GM21423 (cell line): ENCODE measurements around the gene FAM110A.
"Not testable (repeated sequence)": the region's sequence is repeated elsewhere in the genome, so short reads cannot be mapped to it uniquely, and the experiment has no call there.

ENCODE experiments used
- ATAC-seq: cut with Tn5 transposase; IDR thresholded peaks from one replicate; pipeline ENCODE4 v1.9.1; 2021; ENCODE audit warnings: mild to moderate bottlenecking, moderate library complexity; ENCODE audit not compliant: unreplicated experiment

Gene FAM110A

DNA sequence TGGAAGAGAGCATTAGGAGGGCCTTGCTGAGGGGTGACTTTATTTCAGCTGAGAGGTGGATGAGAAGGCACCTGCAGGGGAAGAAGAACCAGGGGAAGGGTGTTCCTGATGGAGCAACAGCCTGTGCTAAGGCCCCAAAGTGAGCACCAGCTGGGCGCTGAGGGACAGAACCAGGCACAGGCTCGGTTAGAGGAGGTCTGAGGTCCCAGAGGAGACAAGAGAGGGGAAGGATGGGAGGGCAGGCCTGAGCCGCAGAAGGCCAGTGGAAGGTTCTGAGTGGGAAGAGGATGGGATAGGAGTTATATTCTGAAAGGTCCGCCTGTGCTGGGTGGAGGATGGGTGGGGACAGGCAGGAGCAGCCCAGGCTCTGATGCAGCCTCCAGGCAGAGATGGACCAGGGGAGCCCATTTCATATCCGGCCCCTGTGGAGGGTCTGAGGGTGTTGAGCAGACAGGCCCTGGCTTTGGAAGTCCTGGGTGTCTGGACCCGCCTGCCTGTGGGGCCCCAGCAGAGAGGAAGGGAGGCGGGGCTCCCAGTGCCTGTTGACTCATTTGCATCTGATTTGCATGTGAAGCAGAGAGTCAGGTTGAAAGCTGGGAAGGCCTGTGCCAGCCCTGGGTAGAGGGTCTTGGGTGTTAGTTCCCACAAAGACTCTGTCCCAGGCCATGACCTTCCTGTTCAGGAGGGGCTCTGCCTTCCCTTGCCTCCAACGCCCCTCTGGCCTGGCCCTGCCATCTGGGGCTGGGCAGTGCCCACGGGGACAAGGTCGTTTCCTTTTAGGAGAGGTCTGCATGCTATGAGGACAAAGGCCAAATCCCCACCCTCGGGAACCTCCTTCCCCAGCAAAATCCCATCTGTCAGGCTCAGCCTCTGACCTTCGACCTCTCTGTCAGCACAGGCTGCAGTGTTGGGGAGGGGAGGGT, 10.6 kb upstream of the FAM110A start:
- ATAC-seq = no peak

DNA sequence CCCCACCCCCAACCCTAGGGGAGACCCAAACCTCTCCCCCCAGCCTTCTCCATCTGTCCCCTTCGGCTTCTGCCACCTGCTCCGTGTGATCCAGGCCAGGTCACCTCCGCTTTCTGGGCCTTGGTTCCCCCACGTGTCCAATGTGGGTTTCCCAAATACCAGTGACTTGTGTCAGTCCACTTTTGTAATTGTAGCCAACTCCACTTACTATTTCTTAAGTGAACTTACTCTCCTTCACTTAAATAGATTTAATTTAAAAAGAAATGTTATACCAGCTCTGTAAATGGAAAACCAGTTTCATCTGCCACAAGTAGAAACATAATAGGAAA, 10.0 kb upstream of the FAM110A start:
- no peak for ATAC-seq

DNA sequence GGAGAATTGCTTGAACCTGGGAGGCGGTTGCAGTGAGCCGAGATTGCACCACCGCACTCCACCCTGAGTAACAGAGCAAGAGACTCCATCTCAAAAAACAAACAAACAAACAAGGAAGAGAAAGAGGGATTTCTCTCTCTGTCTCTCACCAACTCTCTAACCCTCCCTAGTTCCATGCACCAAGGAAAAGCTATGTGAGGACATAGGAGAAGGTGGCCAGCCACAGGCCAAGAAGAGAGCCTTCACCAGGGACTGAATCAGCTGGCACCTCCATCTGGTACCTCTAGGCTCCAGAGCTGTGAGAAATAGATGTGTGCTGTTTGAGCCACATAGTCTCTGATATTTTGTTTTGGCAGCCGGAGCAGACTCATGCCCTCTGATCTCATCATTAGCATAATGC, 9.0 kb upstream of the FAM110A start:
- no peak for ATAC-seq

DNA sequence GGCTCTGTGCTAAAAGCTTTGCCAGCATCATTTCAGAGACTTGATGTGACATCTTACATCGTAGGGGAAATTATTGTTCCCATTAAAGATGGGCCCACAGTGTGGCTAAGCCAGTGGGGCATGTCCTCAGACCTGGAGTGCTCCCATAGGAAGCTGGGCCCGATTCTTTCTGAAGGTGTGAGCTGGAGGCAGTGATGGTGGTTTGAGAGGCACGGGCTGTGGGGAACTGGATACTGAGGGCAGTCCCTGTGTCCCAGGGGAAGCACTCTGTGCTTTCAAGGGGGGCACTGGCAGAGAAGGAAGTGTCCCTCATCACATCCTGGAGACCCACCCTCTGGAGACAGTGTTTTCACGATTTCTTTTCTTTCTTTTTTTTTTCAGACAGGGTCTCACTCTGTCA, 8.6 kb upstream of the FAM110A start:
- ATAC-seq = no peak

DNA sequence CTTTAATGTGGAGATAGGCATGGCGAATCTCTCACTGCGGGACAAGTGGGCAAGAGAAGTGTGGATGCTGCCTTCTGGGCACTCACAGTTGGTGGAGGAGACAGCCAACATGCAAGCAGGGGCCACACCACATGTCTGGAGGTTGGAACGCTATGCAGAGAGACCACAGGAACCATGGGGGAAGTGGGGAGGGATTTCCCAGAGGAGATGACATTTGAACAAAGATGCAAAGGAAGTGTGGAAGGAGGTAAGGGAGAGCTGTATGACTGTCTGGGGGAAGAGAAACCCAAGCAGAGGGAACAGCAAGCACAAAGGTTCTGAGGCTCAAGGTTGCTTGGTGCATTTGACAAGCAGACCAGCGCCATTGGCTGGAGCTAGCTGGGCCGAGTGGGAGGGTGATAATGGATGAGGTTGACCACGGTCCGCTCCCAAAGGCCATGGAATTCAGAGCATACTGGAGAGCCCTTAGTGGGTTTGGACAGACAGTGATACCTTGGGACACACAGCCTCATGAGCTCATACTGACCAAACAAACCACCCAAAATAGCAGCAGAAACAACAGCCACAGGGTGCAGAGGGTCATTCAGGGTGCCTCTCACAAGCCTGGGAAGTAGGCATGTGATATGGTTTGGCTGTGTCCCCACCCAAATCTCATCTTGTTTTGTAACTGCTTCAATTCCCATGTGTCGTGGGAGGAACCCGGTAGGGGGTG, 7.6 kb upstream of the FAM110A start:
- no peak for ATAC-seq

DNA sequence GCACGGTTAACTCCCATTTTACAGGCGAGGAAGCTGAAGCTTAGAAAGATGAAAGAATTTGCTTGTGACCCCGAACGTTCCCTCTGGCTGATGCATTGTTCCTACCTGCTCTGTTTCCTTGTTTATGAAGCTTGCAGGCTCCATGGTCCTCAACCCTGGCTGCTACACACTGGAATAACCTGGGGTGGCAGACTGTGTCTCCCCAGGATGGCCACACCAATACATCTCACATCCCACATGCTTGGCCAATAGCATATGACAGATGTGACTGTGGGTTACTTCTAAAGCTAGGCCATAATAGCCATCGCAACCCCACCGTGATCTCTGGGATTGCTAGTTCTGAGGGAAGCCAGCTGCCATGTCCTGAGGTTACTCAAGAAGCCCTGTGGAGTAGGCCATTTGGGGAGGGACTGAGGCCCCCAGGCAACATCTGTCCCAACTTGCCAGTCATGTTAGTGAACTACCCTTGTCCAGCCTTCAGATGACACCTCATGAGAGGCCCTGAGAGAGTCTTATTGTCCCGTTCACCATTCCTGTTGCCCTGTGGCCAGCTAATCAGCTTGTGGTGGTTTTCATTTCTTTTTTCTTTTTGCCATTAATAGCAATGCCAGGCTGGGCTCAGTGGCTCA, 6.7 kb upstream of the FAM110A start:
- no peak for ATAC-seq

DNA sequence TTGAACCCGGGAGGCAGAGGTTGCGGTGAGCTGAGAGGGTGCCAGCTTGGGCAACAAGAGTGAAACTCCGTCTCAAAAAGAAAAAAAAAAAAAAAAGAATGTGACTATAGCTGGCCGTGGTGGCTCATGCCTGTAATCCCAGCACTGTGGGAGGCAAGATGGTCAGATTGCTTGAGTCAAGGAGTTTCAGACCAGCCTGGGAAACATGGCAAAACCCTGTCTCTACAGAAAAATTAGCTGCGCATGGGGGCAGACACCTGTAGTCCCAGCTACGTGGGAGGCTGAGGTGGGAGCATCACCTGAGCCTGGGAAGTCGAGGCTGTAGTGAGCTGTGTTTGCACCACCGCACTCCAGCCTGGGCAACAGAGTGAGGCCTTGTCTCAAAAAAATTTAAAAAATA, 5.5 kb upstream of the FAM110A start:
- not testable (repeated sequence) for ATAC-seq

DNA sequence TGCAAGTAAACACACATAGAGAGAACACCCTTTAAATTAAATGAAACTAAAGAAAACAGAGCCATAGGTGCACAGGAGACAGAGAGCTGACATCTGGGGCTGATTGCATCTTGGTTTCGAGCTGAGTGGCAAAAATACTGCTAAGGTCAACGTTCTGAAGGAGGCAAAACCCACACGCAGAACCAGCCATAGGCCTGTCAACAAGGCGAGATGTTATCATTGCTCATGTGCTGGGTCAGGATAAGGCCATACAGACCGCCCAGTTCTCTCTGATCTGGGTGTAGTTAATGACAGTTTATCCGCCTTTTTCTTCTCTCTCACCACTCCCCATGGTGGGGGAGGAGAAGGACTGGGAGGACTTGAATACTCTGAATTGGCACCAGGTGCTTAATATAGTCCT, 4.5 kb upstream of the FAM110A start:
- ATAC-seq = no peak

DNA sequence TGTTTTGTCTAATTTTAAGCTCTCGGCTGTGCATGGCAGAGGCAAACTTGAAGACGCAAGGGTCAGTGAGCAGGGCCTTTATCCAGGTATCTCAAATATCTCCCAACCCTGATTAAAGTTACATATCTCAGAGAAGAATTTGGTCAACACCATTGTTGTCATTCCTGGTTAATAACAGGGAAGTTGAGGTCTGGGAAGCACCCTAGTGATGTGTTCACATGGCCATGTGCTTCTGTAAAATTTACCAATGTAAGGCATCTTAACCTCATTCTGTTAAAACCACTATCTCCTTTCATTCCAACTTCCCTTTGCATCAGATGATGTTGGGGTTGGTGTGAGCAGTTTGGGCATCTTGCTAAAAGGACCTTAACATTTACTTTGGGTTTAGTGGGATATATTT, 4.0 kb upstream of the FAM110A start:
- no peak for ATAC-seq

DNA sequence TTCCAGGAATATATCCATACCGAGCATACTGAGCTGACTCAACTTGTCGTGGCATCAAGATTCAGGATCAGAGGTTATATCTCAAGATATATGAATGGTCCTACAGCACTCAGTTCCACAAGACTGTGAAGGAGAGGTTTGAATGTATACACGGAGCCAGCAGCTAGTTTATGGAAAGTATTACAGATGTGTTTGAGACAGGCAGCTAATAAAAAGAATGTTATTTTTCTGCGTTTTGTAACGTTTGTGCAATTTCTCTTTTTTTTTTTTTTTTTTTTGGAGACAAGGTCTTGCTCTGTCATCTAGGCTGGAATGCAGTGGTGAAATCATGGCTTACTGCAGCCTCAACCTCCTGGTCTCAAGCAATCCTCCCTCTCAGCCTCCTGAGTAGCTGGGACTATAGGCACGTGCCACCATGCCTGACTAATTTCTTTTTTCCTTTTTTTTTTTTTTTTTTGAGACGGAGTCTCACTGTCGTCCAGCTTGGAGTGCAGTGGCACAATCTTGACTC, 3.4 kb upstream of the FAM110A start:
- no peak for ATAC-seq

DNA sequence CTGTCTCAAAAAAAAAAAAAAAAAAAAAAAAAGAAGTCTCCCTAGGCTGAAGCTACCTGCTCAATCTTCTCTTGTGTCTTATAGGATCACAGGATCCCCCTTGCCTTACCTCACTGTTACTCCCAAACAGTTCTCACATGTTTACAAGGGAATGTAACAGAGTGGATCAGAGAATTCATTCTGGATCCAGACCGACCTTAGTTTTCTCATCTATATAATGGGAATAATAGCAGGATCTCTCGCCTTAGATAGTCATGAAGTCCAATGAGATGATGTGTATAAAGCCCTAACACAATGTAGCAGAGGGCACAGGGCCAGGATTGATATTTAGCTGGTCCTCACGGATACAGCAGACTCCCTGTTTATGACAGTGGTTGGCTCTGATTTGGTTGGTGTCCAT, 2.3 kb upstream of the FAM110A start:
- ATAC-seq = no peak

DNA sequence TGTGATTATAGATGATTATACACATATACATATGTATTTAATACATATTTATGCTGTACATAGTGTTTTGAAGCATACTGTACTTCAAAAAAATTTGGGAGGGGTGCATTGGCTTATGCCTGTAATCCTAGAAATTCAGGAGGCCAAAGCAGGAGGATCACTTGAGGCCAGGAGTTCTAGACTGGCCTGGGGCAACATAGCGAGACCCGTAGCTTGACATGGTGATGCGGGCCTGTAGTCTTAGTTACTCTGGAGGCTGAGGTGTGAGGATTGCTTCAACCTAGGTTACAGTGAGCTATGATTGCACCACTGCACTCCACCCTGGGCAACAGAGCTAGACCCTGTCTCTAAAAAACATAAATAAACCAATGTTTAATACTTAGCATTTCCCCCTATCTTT, 1.6 kb upstream of the FAM110A start:
- no peak for ATAC-seq

DNA sequence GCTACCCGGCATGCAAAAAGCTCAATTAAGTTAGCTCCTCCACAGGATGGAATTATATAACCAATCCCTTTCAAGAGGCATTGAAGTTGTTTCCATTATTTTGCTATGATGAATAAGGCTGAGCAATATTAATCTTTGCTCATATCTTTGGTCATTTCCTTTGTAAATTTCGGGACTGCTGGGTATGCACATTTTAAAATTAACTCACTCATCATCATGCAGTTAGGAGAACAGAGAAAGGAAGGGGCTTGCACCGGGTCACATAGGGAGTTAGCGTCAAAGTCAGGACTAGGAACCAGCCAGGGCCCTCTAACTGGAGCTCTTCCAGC, 430 bp upstream of the FAM110A start:
- no peak for ATAC-seq

DNA sequence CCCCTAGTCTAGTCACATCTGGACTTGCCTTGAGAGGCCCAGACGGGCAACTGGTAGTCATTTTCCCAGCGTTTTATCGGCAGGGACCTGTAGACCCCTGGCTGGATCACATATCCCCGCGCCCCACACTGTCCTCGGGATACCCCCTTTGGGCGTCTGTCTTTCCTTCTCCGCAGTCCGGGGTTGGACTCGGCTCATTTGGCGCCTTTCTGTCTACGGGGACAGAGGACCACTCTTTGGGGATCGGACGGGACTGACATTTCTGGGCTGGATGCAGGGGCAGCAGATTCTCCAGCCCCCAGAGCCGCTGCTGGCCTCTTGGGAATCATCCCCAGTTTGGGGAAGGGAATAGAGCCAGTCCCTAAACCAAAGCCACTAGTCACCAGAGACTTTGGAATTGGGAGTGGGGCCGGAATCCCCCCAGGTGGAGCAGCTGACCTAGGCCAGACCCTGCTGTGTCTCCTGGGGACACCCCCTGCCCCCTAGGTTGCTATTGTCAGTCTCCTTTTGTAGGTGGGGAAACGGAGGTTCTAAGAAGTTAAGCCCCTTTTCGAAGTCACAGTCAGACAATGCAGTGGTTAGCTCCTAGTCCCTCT, 734 bp downstream of the FAM110A start:
- ATAC-seq = no peak

DNA sequence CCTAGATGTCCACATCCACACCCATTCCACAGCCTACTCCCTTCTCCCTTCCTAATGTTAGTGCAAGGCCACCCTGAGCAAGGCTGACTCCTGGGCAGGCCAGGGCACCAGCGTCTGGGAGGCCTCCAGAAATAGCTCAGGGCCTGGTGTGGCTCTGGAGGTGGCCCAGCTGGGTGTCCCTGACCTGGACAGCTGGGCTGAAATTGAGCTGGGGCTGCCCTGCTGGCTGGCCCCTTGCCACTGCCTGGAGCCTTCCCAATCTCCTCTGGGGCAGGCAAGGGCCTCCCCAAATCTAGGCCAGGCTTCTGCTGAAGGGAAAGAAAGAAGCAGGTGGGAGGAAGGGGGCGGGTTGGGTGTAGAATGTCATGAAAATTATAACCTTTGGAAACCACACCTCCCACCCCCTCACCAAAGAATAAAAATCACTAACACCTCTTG, 2.1 kb downstream of the FAM110A start:
- ATAC-seq = no peak

DNA sequence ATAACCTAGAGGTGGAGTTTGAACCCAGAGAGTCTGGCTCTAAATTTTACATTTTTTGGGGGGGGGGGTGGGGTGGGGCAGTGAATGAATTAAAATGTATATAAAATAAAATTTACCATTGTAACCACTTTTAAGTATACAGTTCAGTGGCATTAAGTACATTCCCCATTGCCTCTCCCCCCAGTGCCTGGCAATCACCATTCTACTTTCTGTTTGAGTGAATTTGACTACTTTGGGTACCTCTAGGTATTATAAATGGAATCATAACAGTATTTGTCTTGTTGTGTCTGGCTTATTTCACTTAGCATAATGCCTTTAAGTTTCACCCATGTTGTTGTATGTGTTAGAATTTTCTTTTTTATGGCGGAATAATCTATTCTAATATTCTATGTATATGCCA, 2.7 kb downstream of the FAM110A start:
- no peak for ATAC-seq

DNA sequence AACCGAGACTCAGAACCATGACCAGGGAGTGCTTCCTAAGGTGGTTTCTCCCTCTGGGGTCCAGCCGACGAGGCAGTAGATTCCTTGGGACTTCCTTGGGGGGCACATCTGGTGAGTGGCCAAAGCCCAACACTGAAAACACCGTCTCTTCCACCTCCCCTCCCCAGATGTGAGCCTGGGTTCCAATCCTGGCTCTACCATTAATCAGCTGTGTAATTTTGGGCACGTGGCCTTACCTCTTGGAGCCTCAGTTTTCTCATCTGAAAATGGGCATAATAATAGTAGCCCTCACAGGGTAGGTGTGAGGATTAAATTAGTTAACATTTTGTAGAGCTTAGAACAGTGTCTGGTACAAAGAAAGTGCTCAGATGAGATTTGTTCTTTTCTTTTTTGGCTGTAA, 5.5 kb downstream of the FAM110A start:
- no peak for ATAC-seq

DNA sequence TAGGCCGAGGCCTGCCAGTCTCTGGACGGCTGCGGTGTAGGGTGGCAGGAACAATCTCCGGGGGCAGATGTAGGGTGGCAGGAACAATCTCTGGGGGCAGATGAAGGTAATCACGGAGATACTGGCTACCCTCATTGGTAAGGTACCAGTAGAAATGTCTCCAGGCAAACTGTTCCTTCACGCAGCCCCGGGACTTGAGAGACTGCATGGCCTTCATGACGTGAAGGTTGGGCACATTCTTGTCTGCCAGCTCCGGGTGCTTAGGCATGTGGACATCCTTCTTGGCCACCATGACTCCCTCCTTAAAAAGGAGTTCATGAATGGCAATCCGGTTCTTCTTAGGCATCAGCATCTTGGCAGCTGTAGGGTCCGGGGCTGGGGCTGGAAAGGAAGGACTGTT, 6.1 kb downstream of the FAM110A start:
- ATAC-seq = no peak

DNA sequence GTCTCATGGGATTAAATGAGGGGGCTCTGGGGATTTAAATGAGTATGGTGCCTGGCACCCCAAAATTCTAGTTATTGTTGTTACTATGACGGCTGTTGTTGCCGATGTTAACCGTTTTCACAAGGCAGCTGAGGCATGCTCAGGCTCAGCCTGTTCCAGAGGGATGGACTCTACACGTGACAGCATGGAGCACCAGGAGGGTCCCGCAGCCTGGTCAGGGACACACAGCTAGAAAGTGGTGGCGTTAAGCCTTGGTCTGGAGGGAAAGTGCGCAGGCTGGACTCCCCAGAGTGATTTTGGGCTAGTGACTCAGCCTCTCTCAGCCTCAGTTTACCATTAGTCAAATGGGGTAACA, 7.0 kb downstream of the FAM110A start:
- no peak for ATAC-seq

DNA sequence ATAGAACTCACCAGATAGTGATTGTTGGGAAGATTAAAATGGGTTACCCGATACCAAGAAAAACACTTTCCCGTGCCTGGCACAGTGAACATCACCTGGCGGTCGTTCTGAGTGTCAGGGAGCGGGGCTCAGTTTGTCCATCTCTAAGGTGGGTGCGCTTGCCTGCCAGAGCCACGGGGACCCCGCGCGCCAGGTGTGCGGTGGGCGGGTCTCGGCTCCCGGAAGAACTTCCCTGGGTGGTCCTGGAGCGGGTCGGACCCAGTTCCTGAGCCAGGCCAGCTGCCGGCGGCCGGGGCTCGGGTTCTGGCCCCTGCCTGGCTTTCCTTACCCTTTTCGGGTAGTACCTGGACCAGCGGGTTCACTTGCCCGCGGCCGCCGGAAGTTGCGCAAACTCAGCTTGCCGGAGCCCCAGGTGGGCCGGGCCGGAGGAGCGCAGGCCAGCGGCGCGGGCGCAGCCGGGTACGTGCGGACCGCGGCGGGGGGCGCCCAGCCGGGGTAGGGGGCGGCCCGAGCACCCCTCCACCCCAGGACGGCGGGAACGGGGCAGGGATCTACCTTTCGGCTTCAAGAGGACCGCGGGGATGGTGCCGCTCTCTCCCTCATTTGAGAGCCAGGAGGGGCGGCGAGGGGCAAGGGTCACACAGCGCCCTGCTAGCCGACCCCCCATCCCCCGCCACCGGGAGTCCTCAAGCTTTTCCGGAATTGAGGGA, 7.5 kb downstream of the FAM110A start:
- no peak for ATAC-seq
